ENCODE measurements around the gene ANKRD55. TPM values are rescaled to one million over a fixed set of nuclear protein-coding genes. Genes with fewer than 3 reads are reported as not detected.
"Not testable (repeated sequence)": the region's sequence is repeated elsewhere in the genome, so short reads cannot be mapped to it uniquely, and the experiment has no call there.

The ANKRD55 gene
- total RNA-seq, 2 donors from 2014 or later = not detected

- intact Hi-C loops (cut with DNase I) = no loop called here
- TF ChIP-seq CTCF (IDR thresholded peaks at IDR 0.05) = no peak
- H3K4me3 ChIP-seq = no peak overlapping the region
- H3K27me3 ChIP-seq = no peaks in the 10 kb centered on the region
- no peak overlapping the region for H3K9ac ChIP-seq (ENCODE audit: low read depth in 2 of 2, low read length in 2 of 2)
- H3K4me1 ChIP-seq = no peaks in the 10 kb centered on the region
- no peaks in the 10 kb centered on the region for H3K9me3 ChIP-seq
- DNase-seq = no peak
- H3K27ac ChIP-seq = no peak overlapping the region
- H3K36me3 ChIP-seq = no peaks in the 10 kb centered on the region
These were observed 25.9 kb upstream of the ANKRD55 start for GRCh38 chr5:56259002-56259511.

GRCh38 chr5:56257763-56258529, 24.8 kb upstream of the ANKRD55 start:
- DNase-seq; H3K27ac ChIP-seq; H3K9ac ChIP-seq (ENCODE audit: low read depth in 2 of 2, low read length in 2 of 2); intact Hi-C loops (cut with DNase I); H3K27me3 ChIP-seq; H3K36me3 ChIP-seq; H3K4me1 ChIP-seq; H3K4me3 ChIP-seq; H3K9me3 ChIP-seq: not testable (repeated sequence)

GRCh38 chr5:56257010-56257409, 23.9 kb upstream of the ANKRD55 start:
- no peaks in the 10 kb centered on the region for H3K9me3 ChIP-seq
- intact Hi-C loops (cut with DNase I) = no loop called here
- H3K4me3 ChIP-seq = no peak overlapping the region
- H3K27ac ChIP-seq = no peak overlapping the region
- TF ChIP-seq CTCF (IDR thresholded peaks at IDR 0.05) = no peak
- H3K9ac ChIP-seq (ENCODE audit: low read depth in 2 of 2, low read length in 2 of 2) = no peak overlapping the region
- no peaks in the 10 kb centered on the region for H3K36me3 ChIP-seq
- H3K4me1 ChIP-seq = no peaks in the 10 kb centered on the region
- no peaks in the 10 kb centered on the region for H3K27me3 ChIP-seq
- no peak for DNase-seq

GRCh38 chr5:56255502-56255901, 22.4 kb upstream of the ANKRD55 start:
- no peak for DNase-seq
- Histone ChIP-seq H3K36me3 (no peaks in the 10 kb centered on the region), H3K9ac (ENCODE audit: low read depth in 2 of 2, low read length in 2 of 2) (no peak overlapping the region), H3K9me3 (no peaks in the 10 kb centered on the region), H3K27me3 (no peaks in the 10 kb centered on the region), H3K4me1 (no peaks in the 10 kb centered on the region), H3K27ac (no peak overlapping the region), H3K4me3 (no peak overlapping the region)
- TF ChIP-seq CTCF (IDR thresholded peaks at IDR 0.05) = no peak
- intact Hi-C loops (cut with DNase I) = no loop called here

- intact Hi-C loops (cut with DNase I) = no loop called here
- no peak for TF ChIP-seq CTCF (IDR thresholded peaks at IDR 0.05)
- Histone ChIP-seq H3K27me3 (no peaks in the 10 kb centered on the region), H3K4me3 (no peak overlapping the region), H3K4me1 (no peaks in the 10 kb centered on the region), H3K27ac (no peak overlapping the region), H3K36me3 (no peaks in the 10 kb centered on the region), H3K9me3 (no peaks in the 10 kb centered on the region), H3K9ac (ENCODE audit: low read depth in 2 of 2, low read length in 2 of 2) (no peak overlapping the region)
- no peak for DNase-seq
These were observed 20.8 kb upstream of the ANKRD55 start for GRCh38 chr5:56253924-56254323.

- H3K9me3 ChIP-seq = no peaks in the 10 kb centered on the region
- H3K9ac ChIP-seq (ENCODE audit: low read depth in 2 of 2, low read length in 2 of 2) = no peak overlapping the region
- no peak overlapping the region for H3K27ac ChIP-seq
- no peaks in the 10 kb centered on the region for H3K4me1 ChIP-seq
- intact Hi-C loops (cut with DNase I) = no loop called here
- no peak for DNase-seq
- no peak overlapping the region for H3K4me3 ChIP-seq
- no peaks in the 10 kb centered on the region for H3K36me3 ChIP-seq
- H3K27me3 ChIP-seq = no peaks in the 10 kb centered on the region
- TF ChIP-seq CTCF (IDR thresholded peaks at IDR 0.05) = no peak
These were observed 20.0 kb upstream of the ANKRD55 start for GRCh38 chr5:56253126-56253525.

Measured in colonic mucosa (tissue), 4 donors.